Naive B cell (primary cell): Measurements from ENCODE around the gene RAPGEF1. TPM values are rescaled to one million over a fixed set of nuclear protein-coding genes. Genes with fewer than 3 reads are reported as not detected.

Source experiments
- ATAC-seq, 2 donors: fragments of 150-1000 bp; cut with Tn5 transposase; 2 replicates each; pipeline ENCODE4 v1.10.0; 2021; ENCODE audit warnings: low read depth in 2 of 2, mild to moderate bottlenecking in 2 of 2, moderate library complexity in 2 of 2
- DNase-seq: peaks from one replicate; pipeline ENCODE4 v3.0.0; 2022
- H3K27ac Mint-ChIP-seq, 6 donors: one replicate each; pipeline ENCODE4 v1.8.0; 2020 to 2022; ENCODE audit warnings: mild to moderate bottlenecking in 6 of 6, mixed read lengths in 6 of 6, moderate library complexity in 5 of 6, inconsistent platforms in 2 of 6
- H3K27me3 Mint-ChIP-seq, 3 donors: one replicate each; pipeline ENCODE4 v1.8.0; 2021 to 2022; ENCODE audit warnings: mixed read lengths in 3 of 3, mild to moderate bottlenecking in 1 of 3
- H3K36me3 Mint-ChIP-seq, 2 donors: one replicate each; pipeline ENCODE4 v1.8.0; 2020 to 2022; ENCODE audit warnings: mixed read lengths in 2 of 2, inconsistent platforms in 1 of 2, mild to moderate bottlenecking in 1 of 2
- H3K4me1 Mint-ChIP-seq, 3 donors: one replicate each; pipeline ENCODE4 v1.8.0; 2020 to 2022; ENCODE audit warnings: mixed read lengths in 3 of 3, inconsistent platforms in 1 of 3, mild to moderate bottlenecking in 1 of 3, moderate library complexity in 1 of 3
- H3K4me3 Mint-ChIP-seq, 8 donors: one replicate each; pipeline ENCODE4 v1.8.0; 2020 to 2022; ENCODE audit warnings: mild to moderate bottlenecking in 8 of 8, mixed read lengths in 8 of 8, moderate library complexity in 8 of 8, inconsistent platforms in 2 of 8
- H3K9me3 Mint-ChIP-seq, 7 donors: one replicate each; pipeline ENCODE4 v1.8.0; 2020 to 2022; ENCODE audit warnings: mixed read lengths in 7 of 7, mild to moderate bottlenecking in 5 of 7, inconsistent platforms in 2 of 7, moderate library complexity in 1 of 7
- polyA plus RNA-seq, 6 donors: library from polyadenylated mRNA; unstranded; fragments of 300-500 nt; fragmentation: Illumina TruSeq; gene quantifications; one replicate each; pipeline ENCODE4 v1.2.3, GENCODE V29; 2021; ENCODE audit warnings: low read depth in 6 of 6

Gene RAPGEF1
- polyA plus RNA-seq, 6 donors from 2014 or later = 3.4 to 21.1 (median 7.9) TPM

DNA sequence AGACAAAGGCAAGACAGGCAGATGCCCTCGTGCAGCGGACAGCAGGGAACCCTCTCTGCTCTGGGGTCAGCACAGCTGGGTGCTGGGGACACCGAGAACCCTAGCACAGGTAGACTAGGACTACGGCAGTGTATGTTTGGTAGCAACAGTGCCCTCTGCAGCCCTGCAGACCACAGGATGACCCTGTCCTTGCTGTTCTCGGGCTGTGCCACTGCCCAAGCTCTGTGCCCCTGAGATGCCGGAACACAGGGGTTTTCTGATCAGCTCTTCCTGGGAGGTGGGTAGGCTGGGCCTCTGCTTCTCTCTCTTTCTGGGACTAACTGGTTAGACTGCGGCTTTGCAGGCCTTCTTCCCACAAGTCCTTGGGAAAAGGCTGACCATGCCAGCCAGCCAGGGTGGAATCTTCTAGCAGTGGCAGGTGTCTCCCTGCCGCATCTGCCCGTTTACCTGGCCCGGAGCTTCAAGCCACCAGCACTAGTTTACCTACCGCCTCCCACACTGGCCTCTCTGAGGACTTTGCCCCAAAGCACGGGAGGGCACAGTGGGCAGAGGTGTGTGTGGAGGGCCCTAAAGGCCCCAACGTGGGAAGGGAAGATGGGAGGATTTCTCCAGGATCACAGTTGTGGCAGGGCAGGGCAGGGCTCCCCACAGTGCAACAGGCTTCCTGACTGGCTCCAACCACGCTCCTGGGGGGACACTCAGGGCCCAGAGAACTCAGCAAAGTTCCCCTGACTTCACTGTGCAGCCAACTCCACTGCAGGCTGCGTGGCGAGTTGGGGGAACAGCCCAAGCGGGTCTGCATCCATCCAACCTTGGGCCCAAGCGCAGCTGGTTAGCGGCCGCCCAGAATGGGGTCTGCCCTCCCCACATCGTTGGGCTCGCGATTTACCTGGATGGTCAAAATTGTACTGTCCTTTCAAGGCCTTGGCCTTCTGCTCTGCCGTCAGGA lies 210.0 kb downstream of the RAPGEF1 start:
- no peaks in the 10 kb centered on the region for H3K9me3 Mint-ChIP-seq
- H3K27ac Mint-ChIP-seq = peak overlapping the region in 2 of 6 donors; percentile 59 to 69
- H3K36me3 Mint-ChIP-seq = no peaks in the 10 kb centered on the region
- DNase-seq = no peak
- ATAC-seq = no peak
- no peaks in the 10 kb centered on the region for H3K27me3 Mint-ChIP-seq
- peaks cover 16 to 37% (median 20%) of the 10 kb centered on the region in 3 donors for H3K4me1 Mint-ChIP-seq
- peak overlapping the region; percentile 73 to 90 (median 78) for H3K4me3 Mint-ChIP-seq

DNA sequence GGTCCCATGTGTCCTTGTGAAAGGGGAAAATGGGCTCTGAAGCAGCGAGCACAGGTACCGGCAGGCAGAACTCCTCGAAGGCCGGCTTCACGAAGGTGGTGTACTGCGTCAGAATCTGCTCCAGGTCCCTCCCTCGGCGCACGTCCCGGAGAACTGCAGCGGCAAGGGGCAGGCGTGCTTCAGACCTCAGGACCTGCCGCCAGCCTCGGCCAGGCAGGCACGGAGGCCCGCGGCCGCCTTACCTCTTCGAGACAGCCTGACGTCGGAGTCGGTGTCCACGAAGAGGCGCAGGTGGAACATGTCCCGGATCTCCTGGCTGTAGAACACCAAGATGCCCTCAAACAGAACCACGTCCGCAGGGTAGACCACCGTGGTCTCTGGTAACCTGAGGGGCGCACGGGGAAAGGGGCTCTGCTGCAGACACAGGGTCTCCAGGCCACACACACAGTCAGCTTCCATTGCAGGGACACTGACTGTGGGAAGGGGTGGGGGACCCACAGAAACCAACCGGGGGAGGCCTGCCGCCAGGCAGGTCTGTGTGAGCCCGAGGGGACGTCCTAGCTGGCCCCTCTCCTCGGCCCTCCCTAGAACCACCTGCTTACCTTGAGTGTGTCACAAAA lies 210.9 kb downstream of the RAPGEF1 start:
- peaks cover 8 to 29% (median 15%) of the 10 kb centered on the region in 3 donors for H3K4me1 Mint-ChIP-seq
- H3K27me3 Mint-ChIP-seq = no peaks in the 10 kb centered on the region
- no peaks in the 10 kb centered on the region for H3K36me3 Mint-ChIP-seq
- H3K9me3 Mint-ChIP-seq = no peaks in the 10 kb centered on the region
- ATAC-seq (no peak), DNase-seq (no peak)
- peak overlapping the region in 3 of 6 donors; percentile 27 to 69 (median 44) for H3K27ac Mint-ChIP-seq
- H3K4me3 Mint-ChIP-seq = peak overlapping the region in 5 of 8 donors; percentile 61 to 78 (median 74)

DNA sequence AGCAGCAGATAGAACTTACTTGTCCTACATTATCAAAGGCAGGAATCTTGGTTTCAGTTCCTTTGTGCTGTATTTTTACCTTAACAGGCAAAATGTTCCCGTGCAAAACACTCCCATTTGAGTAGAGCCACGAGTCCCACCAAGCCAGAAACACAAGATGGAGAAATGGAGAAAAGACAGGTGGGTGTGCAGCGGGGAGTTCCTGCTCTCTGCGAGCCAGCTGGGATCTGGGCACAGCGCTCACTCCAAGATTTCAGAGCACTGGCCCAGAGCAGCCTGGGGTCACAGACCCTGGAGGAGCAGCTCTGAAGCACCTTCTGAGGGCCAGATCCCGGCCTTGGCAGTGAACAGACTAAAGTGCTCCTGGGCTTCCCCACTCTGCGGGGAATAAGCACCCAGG lies 211.7 kb downstream of the RAPGEF1 start:
- Mint-ChIP-seq H3K36me3 (no peaks in the 10 kb centered on the region), H3K27ac (peak overlapping the region in 1 of 6 donors; percentile 16), H3K27me3 (no peaks in the 10 kb centered on the region), H3K4me1 (peaks cover 6 to 24% (median 15%) of the 10 kb centered on the region in 3 donors), H3K9me3 (no peaks in the 10 kb centered on the region), H3K4me3 (peak overlapping the region in 7 of 8 donors; percentile 44 to 77 (median 61))
- ATAC-seq (no peak), DNase-seq (no peak)

Other genes starting within 250 kb of the RAPGEF1 start
- 1 to 10 TPM in 5 of 6 donors, under 1 TPM in 1; 0.75 to 7.4 (median 3.7) TPM for gene POMT1, start 237.2 kb downstream of the RAPGEF1 start, polyA plus RNA-seq
- gene UCK1, start 208.8 kb downstream of the RAPGEF1 start, polyA plus RNA-seq = 10 to 100 TPM; 16.8 to 30.6 (median 21.3) TPM
- gene PRRT1B, start 194.6 kb downstream of the RAPGEF1 start, polyA plus RNA-seq = not detected